ENCODE results near the gene KPNA4. TPM values are rescaled to one million over a fixed set of nuclear protein-coding genes. Genes with fewer than 3 reads are reported as not detected.

KPNA4 gene
- total RNA-seq, 2 experiments from 2014 or later = 36.7 to 46.3 TPM

DNA sequence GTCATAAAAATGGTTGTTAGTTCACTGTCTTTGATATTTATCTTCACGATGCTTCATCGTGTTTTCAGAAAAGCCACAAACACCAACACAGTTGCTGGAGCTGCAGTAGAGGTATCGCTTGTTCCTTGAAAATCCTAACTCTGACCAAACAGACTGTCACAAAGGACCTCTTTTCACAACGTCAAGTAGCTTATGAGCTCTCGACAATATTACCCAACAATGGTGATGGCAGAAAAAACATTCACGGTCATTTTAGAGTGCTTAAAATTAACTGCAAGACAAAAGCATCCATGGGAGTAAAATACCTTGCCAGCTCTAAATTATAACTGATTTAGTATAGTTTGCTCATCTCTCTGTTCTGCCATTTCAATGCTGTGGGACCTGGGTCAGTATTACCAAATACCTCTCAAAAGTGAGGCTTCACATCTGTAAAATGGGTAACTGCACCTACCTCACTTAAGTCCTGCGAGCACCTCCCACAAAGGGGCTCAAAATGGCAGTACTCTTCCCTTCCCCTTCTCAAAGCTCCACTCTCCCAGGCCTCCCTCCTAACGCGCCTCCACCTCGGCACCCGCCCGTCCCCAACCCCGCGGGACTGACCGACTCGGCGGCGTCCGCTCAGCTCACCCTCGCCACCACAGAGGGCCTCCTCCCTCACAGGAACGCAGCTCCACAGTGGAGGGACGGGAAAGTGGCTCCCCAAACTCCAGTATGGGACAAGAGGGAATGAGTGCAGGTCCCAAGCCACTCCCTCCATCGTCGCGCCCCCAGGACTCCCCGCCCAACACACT, 116.3 kb downstream of the KPNA4 start:
- peak overlapping the region; percentile 89 for H3K4me3 Mint-ChIP-seq
- ChIA-PET CTCF (interaction anchor here (0.8 to 2.0 kb wide), 8 partner anchors 14 to 49 kb away, joined by 3 to 9 read pairs (median 4); partner anchors contain the start of gene SMC4), POLR2A (interaction anchor here (0.6 to 4.0 kb wide), 20 partner anchors 9 to 308 kb away, joined by 3 to 76 read pairs (median 5); partner anchors contain the start of genes IFT80, KPNA4 and SMC4)
- H3K27me3 Mint-ChIP-seq (ENCODE audit: low read depth) = no peaks in the 10 kb centered on the region
- ATAC-seq (peak; percentile 57), DNase-seq (peak; percentile 70)
- H3K4me1 Mint-ChIP-seq (ENCODE audit: low read depth) = peaks cover 39% of the 10 kb centered on the region
- H3K9me3 Mint-ChIP-seq (ENCODE audit: insufficient read depth) = no peaks in the 10 kb centered on the region
- peaks cover 46% of the 10 kb centered on the region for H3K36me3 Mint-ChIP-seq (ENCODE audit: low read depth)
- peak overlapping the region; percentile 98 for H3K27ac Mint-ChIP-seq

DNA sequence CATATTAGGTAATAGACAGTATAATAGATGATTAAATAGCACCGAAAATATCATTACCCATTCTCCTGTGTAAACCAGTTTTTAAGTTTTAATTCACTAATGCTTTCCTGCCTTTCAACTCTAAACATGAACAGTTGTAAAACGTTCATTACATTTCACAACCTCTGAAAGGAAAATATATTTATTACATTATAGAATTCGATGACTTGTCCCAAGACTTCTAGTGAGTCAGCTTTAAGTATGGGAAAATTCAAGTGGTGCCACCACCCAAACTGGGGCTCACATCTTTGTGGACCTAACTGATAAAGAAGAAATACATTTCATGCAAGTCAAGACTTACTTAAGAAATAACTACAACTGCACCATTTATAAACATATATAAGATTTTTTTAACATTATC, 117.8 kb downstream of the KPNA4 start:
- POLR2A ChIA-PET = interaction anchor here (4.0 kb wide), 1 partner anchor 48 kb away, joined by 76 read pairs; the partner anchor contains the start of genes IFT80 and SMC4
- peaks cover 51% of the 10 kb centered on the region for H3K4me1 Mint-ChIP-seq (ENCODE audit: low read depth)
- CTCF ChIA-PET = interaction anchor here (2.0 kb wide), 1 partner anchor 12 kb away, joined by 9 read pairs; no protein-coding TSS in a partner anchor

GRCh38 chr3:160446522-160447056, 118.8 kb downstream of the KPNA4 start:
- ChIA-PET CTCF (no interaction called here), POLR2A (interaction anchor here (1.0 to 1.1 kb wide), 2 partner anchors 16 to 37 kb away, joined by 3 read pairs; no protein-coding TSS in a partner anchor)
- DNase-seq (no peak), ATAC-seq (no peak)
- Mint-ChIP-seq H3K4me1 (ENCODE audit: low read depth) (peaks cover 59% of the 10 kb centered on the region), H3K27me3 (ENCODE audit: low read depth) (no peaks in the 10 kb centered on the region), H3K27ac (no peak overlapping the region), H3K36me3 (ENCODE audit: low read depth) (peaks cover 66% of the 10 kb centered on the region), H3K4me3 (peak overlapping the region; percentile 51), H3K9me3 (ENCODE audit: insufficient read depth) (no peaks in the 10 kb centered on the region)

More for the DNA sequence above, 117.8 kb downstream of the KPNA4 start:
- Mint-ChIP-seq H3K27ac (no peak overlapping the region), H3K9me3 (ENCODE audit: insufficient read depth) (no peaks in the 10 kb centered on the region), H3K4me3 (peak overlapping the region; percentile 89), H3K36me3 (ENCODE audit: low read depth) (peaks cover 59% of the 10 kb centered on the region), H3K27me3 (ENCODE audit: low read depth) (no peaks in the 10 kb centered on the region)
- DNase-seq (no peak), ATAC-seq (no peak)

DNA sequence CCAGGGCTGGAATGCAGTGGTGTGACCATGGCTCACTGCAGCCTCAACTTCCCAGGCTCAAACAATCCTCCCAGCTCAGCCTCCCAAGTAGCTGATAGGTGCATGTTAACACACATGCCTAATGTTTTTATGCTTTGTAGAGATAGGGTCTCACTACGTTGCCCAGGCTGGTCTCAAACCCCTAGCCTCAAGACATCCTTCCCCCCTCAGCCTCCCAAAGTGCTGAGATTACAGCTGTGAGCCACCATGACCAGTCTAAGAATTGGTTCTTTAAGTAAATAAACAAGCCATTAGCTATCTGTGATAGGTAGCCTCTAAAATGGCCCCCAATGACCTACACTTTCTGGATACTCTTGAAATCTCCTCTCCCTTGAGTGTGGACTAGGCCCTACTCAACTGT, 119.5 kb downstream of the KPNA4 start:
- H3K27me3 Mint-ChIP-seq (ENCODE audit: low read depth) = no peaks in the 10 kb centered on the region
- ChIA-PET CTCF (no interaction called here), POLR2A (interaction anchor here (0.7 to 1.1 kb wide), 3 partner anchors 11 to 36 kb away, joined by 3 to 4 read pairs (median 3); no protein-coding TSS in a partner anchor)
- H3K36me3 Mint-ChIP-seq (ENCODE audit: low read depth) = peaks cover 69% of the 10 kb centered on the region
- peak overlapping the region; percentile 56 for H3K27ac Mint-ChIP-seq
- peak overlapping the region; percentile 36 for H3K4me3 Mint-ChIP-seq
- H3K9me3 Mint-ChIP-seq (ENCODE audit: insufficient read depth) = no peaks in the 10 kb centered on the region
- DNase-seq (no peak), ATAC-seq (no peak)
- peaks cover 59% of the 10 kb centered on the region for H3K4me1 Mint-ChIP-seq (ENCODE audit: low read depth)

Other genes with a start within 250 kb of the KPNA4 start
- gene IFT80, start 166.3 kb downstream of the KPNA4 start, total RNA-seq = 10 to 100 TPM; 27.5 to 29.7 TPM
- gene SMC4, start 165.9 kb downstream of the KPNA4 start, total RNA-seq = 100 to 1,000 TPM; 292 to 300 TPM
- gene TRIM59, start 115.8 kb downstream of the KPNA4 start, total RNA-seq = 10 to 100 TPM; 51.2 to 53.5 TPM
- gene ARL14, start 111.6 kb upstream of the KPNA4 start, total RNA-seq = not detected
- gene PPM1L, start 190.7 kb upstream of the KPNA4 start, total RNA-seq = 1 to 10 TPM; 3.8 to 3.9 TPM

Measured in activated CD8-positive, alpha-beta T cell treated with anti-CD3 and anti-CD28 coated beads, Interleukin-2, amount 10 ng/mL, durations not matched to agents 7 days and 5 days (primary cell).